NCI-H1694 (cell line): ENCODE measurements around the gene MAST3.

Experiments
- DNase-seq: peaks from one replicate; lab custom pipeline; 2025; lab: John Stamatoyannopoulos, UW

MAST3 gene

DNA sequence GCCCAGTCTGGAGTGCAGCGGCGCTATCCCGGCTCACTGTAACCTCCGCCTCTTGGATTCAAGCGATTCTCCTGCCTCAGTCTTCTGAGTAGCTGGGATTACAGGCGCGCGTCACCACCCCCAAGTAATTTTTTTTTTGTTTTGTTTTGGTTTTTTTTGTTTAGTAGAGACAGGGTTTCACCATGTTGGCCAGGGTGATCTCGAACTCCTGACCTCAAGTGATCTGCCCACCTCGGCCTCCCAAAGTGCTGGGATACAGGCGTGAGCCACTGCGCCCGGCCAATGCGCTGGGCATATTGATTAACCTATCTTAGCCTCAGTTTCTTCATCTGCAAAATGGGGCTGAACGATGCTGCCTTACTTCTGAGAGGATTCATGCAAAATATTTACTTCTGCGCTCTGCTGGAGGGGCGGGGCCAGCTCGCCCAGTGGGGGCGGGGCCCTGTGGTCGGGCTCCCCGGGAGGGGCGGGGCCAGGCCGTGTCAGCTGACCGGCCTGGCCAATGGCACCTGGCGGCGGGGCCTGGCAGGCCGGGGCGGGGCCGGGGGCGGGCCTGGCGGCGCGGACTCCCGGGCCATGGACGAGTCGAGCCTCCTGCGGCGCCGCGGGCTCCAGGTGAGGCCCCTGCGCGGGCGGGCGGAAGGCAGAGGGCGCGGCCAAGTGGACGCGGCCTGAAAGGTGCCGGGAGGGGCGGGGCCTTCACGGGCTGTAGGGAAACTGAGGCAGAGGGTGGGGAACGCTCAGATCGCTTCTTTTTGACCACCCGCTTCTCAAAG lies at the start of gene MAST3:
TSS of gene MAST3 (plus strand) at position 562 of the 776 bp plus-strand sequence. CDS start at position 577, 15 bp downstream.
- peak; percentile 38 for DNase-seq

DNA sequence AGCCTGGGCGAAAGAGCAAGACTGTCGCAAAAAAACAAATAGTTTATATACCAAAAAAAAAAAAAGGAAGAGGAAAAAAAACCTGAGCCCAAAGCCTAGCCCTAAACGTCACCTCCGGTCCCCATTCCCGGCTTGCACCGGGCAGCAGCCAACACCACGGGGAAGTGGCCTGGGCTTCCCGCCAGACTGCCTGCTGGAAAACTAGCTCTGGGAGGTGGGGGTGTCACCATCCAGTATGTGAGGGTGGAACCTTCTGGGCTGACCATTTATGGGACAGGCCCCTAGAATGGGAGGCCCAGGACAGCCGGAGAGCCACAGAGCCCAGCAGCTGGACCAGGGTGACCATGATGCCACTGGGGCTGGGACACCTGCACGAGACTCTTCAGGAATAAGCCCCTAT lies 48.2 kb upstream of the MAST3 start:
- no peak for DNase-seq

DNA sequence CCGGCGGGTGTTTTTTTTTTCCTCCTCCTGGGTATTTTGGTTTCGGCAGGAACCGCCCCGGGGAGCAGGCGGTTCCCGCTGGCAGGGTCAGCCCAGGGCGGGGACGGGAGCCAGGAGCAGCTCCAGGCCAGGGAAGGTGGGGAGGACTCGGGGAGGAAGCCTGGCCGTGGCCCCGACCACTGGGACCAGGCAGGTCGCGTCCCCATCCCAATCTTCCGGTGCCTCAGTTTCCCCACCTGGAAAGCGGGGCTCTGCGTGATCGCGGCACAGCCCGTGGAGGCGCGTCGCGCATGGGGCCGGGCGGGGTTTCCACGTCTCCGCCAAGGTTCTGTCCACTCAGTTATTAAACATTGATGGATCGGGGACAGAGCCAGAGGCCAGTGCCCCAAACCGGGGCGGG lies 45.7 kb upstream of the MAST3 start:
- DNase-seq, result no peak

GRCh38 chr19:18053576-18054219 lies 43.9 kb upstream of the MAST3 start:
- DNase-seq, result no peak

GRCh38 chr19:18055967-18056366 lies 41.6 kb upstream of the MAST3 start:
- no peak for DNase-seq

DNA sequence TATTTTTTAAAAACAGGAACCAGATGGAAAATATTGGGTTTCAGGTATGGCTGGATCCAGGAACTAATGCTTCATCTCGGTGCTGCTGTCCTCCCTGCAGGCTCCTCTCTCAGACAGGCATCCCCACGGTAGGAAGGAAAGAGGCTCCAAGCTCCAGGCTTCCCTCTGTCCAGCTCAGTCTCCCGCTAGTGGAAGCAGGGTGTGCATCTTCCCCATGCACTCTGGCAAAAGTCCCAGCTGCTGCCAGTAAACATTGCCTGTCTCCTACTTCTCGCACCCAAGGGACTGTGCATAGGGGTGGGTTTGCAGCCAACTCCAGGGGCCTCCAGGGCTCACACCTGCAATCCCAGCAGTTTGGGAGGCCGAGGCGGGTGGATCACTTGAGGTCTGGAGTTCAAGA lies 40.0 kb upstream of the MAST3 start:
- DNase-seq, result no peak

DNA sequence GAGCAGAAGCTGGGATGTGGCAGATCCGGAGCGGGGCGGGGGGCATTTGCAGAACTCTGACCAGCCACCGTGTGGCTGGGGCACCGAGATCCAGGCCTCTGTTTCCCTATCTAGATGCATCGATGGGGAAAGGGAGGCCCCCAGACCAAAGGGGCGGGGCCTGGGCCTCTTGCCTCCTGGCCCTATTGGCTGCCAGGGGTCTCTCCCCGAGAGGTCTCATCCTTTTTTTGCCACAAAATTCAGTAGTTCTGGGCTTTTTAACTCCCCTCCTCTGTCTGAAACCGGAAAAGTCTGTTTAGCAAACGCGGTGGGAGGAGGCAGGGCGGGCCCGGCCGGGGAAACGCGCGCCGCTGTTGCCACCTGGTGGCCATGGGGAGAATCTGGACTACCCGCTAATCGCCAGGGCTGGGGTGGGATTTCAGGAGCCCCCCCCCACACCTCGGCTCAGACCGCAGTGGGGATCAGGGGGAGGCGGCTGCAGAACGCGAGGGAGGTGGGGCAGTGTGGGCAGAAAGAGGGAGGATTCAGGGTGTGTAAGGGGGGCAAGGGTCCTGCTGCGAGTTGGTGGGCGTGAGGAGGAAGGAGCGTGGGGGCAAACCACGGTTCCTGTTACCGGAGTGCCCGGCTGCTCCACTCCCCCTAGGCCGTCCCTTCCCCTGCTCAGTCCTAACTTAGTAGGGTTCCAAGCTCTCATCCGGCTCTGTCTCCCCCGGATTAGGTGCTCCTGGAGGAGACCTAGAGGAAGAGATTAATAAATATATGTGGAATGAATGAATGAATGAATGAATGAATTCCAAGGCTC lies 39.2 kb upstream of the MAST3 start:
- DNase-seq, result peak; percentile 50

GRCh38 chr19:18059297-18059696 lies 38.3 kb upstream of the MAST3 start:
- no peak for DNase-seq

GRCh38 chr19:18059902-18060301 lies 37.7 kb upstream of the MAST3 start:
- DNase-seq, result no peak

- peak; percentile 15 for DNase-seq
Observed at GRCh38 chr19:18060472-18060871, 37.1 kb upstream of the MAST3 start.

GRCh38 chr19:18062028-18062427 lies 35.5 kb upstream of the MAST3 start:
- no peak for DNase-seq

DNA sequence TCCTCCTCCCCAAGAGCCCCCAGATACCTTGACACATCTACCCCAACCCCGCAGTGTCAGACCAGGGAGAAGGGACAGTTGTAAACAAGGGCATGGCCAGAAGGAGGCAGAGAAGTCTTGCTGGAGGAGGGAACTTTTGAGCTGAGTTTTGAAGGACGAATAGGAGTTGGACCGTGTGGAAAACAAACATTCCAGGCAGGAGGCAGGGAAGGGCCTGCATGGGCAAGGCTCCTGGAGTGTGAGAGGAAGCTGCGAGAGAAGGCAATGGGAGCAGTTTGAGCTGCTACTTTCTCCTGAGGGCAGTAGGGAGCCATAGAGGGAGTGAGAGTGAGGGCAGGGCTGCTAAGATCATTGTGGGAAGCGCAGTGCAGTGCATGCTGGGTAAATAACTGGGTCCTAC lies 34.1 kb upstream of the MAST3 start:
- DNase-seq, result peak; percentile 33

DNA sequence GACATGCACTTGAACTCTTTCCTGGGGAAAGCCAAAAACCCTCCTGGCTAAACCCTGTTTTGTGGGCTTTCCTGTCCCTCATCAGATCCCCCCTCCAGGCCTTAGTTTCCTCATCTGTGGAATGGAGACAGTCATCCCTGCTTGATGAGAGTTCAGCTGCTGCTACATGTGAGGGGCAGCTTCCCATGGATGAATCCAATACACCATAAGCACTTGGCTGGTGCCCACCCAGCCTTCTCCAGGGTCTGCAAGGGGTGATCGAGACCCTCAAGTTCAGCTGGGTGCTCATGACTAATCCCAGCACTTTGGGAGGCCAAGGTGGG lies 32.4 kb upstream of the MAST3 start:
- no peak for DNase-seq

- DNase-seq, result no peak
Observed at GRCh38 chr19:18068395-18068794, 29.2 kb upstream of the MAST3 start.

GRCh38 chr19:18069383-18069782 lies 28.2 kb upstream of the MAST3 start:
- no peak for DNase-seq

GRCh38 chr19:18070181-18070580 lies 27.4 kb upstream of the MAST3 start:
- no peak for DNase-seq

GRCh38 chr19:18072335-18072734 lies 25.2 kb upstream of the MAST3 start:
- no peak for DNase-seq

DNA sequence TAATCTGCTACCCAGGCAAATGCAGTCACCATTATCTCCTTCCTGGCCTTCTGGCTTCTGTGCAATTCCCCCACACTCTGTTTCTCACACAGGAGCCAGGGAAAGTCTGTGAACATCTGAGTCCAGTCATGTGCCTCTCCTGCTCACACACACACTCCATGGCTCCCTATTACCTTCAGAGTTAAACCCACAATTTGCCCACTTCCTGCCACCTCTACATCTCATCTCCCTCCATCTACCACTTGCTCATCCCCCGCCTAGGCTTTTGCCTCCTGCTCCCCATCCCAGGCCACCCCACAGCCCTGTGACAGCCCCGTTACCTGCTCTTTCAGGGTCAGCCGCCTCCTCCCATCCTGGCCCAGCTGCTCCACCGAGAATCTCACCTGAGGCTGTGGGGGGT lies 24.4 kb upstream of the MAST3 start:
- DNase-seq, result no peak

GRCh38 chr19:18074192-18074591 lies 23.4 kb upstream of the MAST3 start:
- DNase-seq, result no peak

DNA sequence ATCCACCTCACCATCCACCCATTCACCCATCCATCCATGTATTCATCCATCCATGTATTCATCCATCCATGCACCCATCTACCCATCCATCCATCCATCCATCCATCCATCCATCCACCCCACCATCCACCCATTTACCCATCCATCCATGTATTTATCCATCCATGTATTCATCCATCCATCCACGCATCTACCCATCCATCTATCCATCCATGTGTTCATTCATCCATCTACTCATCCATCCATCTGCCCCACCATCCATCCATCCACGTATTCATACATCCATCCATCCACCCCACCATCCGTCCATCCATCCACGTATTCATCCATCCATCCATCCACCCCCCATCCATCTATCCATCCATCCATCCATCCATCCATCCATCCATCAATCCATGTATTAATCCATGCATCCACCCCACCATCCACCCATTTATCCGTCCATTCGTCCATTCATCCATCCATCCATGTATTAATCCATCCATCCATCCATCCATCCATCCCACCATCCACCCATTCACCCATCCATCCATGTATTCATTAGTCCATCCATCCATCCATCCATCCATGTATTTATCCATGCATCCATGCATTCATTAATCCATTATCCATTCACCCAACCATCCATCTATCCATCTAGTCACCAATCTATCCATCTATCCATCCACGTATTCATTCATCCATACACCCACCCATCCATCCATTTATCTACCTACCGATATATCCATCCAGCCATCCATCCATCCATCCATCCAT lies 13.5 kb upstream of the MAST3 start:
- no peak for DNase-seq

DNA sequence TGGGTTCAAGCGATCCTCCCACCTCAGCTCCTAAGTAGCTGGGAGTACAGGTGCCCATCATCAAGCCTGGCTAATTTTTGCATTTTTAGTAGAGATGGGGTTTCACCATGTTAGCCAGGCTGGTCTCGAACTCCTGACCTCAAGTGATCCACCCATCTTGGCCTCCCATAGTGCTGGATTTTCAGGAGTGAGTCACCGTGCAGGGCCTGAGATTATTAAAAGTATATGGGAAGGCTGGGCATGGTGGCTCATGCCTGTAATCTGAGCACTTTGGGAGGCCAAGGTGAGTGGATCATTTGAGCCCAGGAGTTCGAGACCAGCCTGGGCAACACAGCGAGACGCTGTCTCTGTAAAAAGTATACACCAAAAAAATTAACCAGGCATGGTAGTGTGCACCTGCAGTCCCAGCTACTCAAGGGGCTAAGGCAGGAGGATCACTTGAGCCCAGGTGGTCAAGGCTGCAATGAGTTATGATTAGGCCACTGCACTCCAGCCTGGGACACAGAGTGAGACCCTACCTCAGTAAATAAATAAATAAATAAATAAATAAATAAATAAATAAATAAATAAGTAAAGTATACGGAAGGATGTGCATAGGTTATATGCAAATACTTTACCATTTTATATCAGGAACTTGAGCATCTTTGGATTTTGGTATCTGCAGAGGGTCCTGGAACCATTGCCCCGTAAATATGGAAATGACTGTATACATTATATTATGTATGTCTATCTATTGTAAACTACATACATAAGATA lies 11.7 kb upstream of the MAST3 start:
- no peak for DNase-seq
